SK-N-MC (cell line): ENCODE data around the gene PPIG.
"Not testable (repeated sequence)": the region's sequence is repeated elsewhere in the genome, so short reads cannot be mapped to it uniquely, and the experiment has no call there.

Experiments used
- DNase-seq: peaks from one replicate; pipeline ENCODE4 v3.0.0-alpha.2; 2011; ENCODE audit warnings: low read depth, low spot score
- H3K27ac ChIP-seq: fragments of 200-600 bp; sonication (generic); 2 replicates; pipeline ENCODE4 v1.5.1; 2016; ENCODE audit warnings: mixed run types
- H3K36me3 ChIP-seq: fragments of 200-600 bp; sonication (generic); 2 replicates; pipeline ENCODE4 v1.6.1; 2017; ENCODE audit warnings: antibody characterized with exemption, low read length, mixed read lengths; ENCODE audit not compliant: insufficient read depth
- H3K4me3 ChIP-seq: fragments of 200-600 bp; sonication (generic); 2 replicates; pipeline ENCODE4 v1.5.1; 2016
- H3K9ac ChIP-seq: fragments of 200-600 bp; sonication (generic); 2 replicates; pipeline ENCODE4 v1.8.0; 2017; ENCODE audit warnings: mixed run types, mixed read lengths; ENCODE audit not compliant: insufficient read length
- H3K9me3 ChIP-seq: fragments of 200-600 bp; sonication (generic); 2 replicates; pipeline ENCODE4 v1.6.1; 2017; ENCODE audit warnings: low read depth, mild to moderate bottlenecking, antibody characterized with exemption, low read length, moderate library complexity, mixed read lengths
- EZH2 ChIP-seq: fragments of 200-600 bp; sonication (generic); IDR thresholded peaks from one replicate; pipeline ENCODE4 v1.6.1; 2017; ENCODE audit warnings: antibody characterized with exemption
- FOXP2 ChIP-seq: optimal IDR thresholded peaks from 2 replicates; pipeline ENCODE3; 2011; ENCODE audit warnings: mild to moderate bottlenecking, moderate library complexity; ENCODE audit not compliant: insufficient read depth; ENCODE audit errors: extremely low read length, control extremely low read depth
- POLR2AphosphoS5 ChIP-seq: IDR thresholded peaks from 2 replicates; pipeline ENCODE4 v1.6.1; 2012; ENCODE audit warnings: mild to moderate bottlenecking, low read depth, low read length, borderline replicate concordance

Gene PPIG

DNA sequence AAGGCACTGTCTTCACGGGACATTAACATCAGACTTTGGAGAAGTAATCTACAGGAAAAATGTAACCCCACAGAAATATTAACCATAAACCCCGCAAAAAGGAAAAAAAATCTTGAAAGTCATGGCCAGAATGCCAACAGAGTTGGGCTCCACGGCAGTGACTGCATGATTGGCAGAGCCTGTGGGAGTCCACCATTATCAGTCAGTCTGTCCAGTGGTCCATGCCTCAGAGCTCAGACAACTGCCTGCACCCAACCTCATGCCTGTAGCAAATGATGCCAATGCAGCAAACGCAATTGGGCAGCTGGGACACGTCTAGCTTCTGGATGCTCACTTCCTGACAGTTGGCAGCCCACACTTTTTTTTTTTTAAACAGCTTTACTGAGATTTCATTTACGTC, 5.1 kb upstream of the PPIG start:
- DNase-seq: no peak
- no peak for TF ChIP-seq FOXP2
- TF ChIP-seq POLR2AphosphoS5: no peak
- no peak for TF ChIP-seq EZH2
- H3K9ac ChIP-seq: no peak overlapping the region
- H3K36me3 ChIP-seq: peaks cover 3% of the 10 kb centered on the region; the same call in 1 of the 2 replicates
- H3K9me3 ChIP-seq: peaks cover 3% of the 10 kb centered on the region; the same call in 1 of the 2 replicates
- no peak overlapping the region for H3K4me3 ChIP-seq
- no peak overlapping the region for H3K27ac ChIP-seq

DNA sequence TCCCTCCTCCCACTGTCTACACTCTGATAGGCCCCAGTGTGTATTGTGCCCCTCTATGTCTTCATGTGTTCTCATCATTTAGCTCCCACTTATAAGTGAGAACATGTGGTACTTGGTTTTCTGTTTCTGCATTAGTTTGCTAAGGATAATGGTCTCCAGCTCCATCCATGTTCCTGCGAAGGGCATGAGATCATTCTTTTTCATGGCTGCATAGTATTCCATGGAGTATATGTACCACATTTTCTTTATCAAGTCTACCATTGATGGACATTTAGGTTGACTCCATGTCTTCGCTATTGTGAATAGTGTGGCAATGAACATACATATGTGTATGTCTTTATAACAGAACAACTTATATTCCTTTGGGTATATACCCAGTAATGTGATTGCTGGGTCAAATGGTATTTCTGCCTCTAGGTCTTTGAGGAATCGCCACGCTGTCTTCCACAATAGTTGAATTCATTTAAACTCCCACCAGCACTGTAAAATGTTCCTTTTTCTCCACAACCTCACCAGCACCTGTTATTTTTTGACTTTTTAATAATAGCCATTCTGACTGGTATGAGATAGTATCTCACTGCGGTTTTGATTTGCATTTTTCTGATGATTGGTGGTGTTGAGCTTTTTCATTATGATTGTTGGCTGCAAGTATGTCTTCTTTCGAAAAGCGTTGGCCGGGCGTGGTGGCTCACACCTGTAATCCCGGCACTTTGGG, 1.4 kb upstream of the PPIG start:
- H3K36me3 ChIP-seq, H3K9ac ChIP-seq, H3K4me3 ChIP-seq, DNase-seq, H3K27ac ChIP-seq, H3K9me3 ChIP-seq: not testable (repeated sequence)

DNA sequence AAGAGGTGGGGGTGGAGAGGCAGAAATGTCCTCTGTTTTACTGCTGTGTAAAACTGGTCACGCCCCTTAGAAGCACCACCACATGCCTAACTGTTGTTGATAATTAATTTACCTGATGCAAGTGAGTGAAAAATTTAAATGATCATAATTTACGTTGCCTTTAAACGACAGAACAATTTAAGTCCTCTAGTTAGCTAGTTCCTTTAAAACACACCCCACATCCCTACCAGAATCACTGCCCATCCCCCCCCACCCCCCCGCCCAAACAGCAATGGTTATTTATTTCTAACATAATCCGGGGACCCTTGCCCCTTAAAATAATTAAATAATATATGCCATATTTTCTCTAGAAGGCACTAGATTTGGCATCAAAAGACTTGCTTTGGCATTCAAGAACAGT, 633 bp upstream of the PPIG start:
- Histone ChIP-seq H3K36me3 (peaks cover 3% of the 10 kb centered on the region; the same call in 1 of the 2 replicates), H3K9ac (no peak overlapping the region), H3K27ac (peak overlapping the region; percentile 96), H3K4me3 (peak overlapping the region; percentile 99; the same call in 1 of the 2 replicates), H3K9me3 (peaks cover 3% of the 10 kb centered on the region; the same call in 1 of the 2 replicates)
- no peak for TF ChIP-seq FOXP2
- TF ChIP-seq POLR2AphosphoS5: no peak
- no peak for DNase-seq

DNA sequence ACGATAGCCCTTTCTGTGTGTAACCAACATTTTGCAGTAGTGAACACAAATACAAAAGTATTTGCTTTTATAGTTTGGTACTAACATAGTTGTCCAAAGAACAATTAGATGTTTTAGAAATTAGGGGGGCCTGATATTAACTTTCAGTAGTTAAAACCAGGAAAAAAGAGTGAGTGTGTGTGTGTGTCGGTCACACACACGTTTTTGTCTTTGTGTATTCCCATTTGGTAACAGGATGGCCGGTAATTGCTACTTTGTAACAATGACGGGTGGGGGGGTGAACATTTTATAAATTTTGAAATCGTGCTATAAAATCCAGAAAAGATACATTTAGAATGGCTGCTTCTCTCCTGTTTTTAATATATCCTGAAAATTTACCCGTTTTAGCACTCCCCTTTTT, 1.5 kb downstream of the PPIG start:
- Histone ChIP-seq H3K27ac (peak overlapping the region; percentile 31; the same call in 1 of the 2 replicates), H3K9me3 (peaks cover 3% of the 10 kb centered on the region; the same call in 1 of the 2 replicates), H3K4me3 (peak overlapping the region; percentile 99), H3K36me3 (peaks cover 3% of the 10 kb centered on the region; the same call in 1 of the 2 replicates), H3K9ac (peak overlapping the region; percentile 98)
- no peak for TF ChIP-seq FOXP2
- TF ChIP-seq POLR2AphosphoS5: no peak
- TF ChIP-seq EZH2: no peak
- no peak for DNase-seq

DNA sequence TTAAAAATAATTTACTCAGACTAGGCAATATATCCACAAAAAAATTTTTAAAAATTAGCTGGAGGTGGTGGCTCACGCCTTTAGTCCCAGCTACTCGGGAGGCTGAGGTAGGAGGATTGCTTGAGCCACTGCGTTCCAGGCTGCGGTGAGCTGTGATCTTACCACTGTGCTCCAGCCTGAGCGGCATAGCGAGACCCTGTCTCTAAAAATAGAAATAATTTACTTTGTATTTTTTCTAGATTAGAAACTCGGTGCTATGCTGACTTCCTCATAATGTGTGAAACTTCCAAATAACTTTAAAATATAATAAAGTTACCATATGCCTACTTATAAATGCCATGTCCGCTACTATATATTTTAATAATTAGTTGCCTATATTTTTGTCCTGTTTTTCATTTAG, 6.7 kb downstream of the PPIG start:
- Histone ChIP-seq H3K9me3 (no peaks in the 10 kb centered on the region; the same call in 1 of the 2 replicates), H3K27ac (no peak overlapping the region), H3K9ac (no peak overlapping the region), H3K36me3 (no peaks in the 10 kb centered on the region), H3K4me3 (no peak overlapping the region)
- DNase-seq: no peak
- TF ChIP-seq POLR2AphosphoS5 (no peak), EZH2 (no peak), FOXP2 (no peak)

DNA sequence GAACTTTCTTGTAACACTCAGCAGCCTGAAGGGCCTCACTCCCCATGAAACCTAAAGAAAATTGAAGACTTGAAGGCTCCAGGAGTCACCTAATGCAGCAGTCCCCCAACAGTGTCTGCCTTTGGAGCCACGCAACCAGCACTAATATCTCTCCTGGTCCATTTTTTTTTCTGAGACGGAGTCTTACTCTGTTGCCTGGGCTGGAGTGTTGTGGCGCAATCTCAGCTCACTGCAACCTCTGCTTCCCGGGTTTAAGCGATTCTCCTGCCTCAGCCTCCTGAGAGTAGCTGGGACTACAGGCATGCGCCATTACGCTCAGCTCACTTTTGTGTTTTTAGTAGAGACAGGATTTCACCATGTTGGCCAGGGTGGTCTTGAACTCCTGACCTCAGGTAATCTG, 12.4 kb downstream of the PPIG start:
- H3K9me3 ChIP-seq, H3K9ac ChIP-seq, H3K27ac ChIP-seq, DNase-seq, H3K4me3 ChIP-seq, H3K36me3 ChIP-seq: not testable (repeated sequence)

DNA sequence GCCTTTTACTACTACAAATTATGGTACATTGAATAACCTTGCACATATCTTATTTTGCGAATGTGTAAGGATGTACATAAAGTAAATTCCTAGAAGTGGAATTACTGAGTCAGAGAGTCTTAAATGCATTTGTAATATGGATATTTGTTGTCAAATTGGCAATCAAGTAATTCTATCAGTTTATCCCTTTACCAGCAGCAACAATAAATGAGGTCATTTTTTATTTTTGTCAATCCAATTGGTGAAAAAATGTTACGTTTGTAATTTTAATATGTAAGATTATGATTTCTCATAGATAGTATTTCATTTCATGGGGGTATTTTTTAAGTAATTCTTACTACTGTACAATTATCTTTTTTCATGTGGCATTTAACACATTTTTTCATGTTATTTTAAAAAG, 14.8 kb downstream of the PPIG start:
- TF ChIP-seq POLR2AphosphoS5 (no peak), EZH2 (no peak), FOXP2 (no peak)
- H3K9me3 ChIP-seq: no peaks in the 10 kb centered on the region
- no peak overlapping the region for H3K27ac ChIP-seq
- no peak overlapping the region for H3K9ac ChIP-seq
- DNase-seq: no peak
- no peak overlapping the region for H3K4me3 ChIP-seq
- H3K36me3 ChIP-seq: peaks cover 6% of the 10 kb centered on the region

DNA sequence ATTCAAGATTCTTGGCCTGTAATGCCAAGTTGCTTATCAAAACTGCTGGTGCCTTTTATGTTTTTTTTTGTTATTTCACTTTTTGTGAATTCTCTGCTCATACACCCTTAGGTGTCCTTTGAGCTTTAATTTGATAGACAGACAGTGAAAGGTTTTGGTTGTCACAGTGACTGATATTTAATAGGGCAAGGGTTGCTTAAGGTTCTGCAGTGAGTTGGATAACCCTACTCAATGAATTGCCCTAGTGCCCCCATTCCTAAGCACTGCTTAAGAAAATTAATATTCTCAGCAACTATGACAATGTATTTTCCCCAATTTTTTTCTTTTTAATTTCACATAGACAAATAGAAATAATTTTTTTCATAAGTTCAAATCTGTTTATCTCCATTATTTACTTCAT, 15.4 kb downstream of the PPIG start:
- Histone ChIP-seq H3K27ac (no peak overlapping the region), H3K9ac (no peak overlapping the region), H3K36me3 (peaks cover 12% of the 10 kb centered on the region), H3K4me3 (no peak overlapping the region), H3K9me3 (no peaks in the 10 kb centered on the region)
- no peak for DNase-seq
- TF ChIP-seq EZH2 (no peak), FOXP2 (no peak), POLR2AphosphoS5 (no peak)

DNA sequence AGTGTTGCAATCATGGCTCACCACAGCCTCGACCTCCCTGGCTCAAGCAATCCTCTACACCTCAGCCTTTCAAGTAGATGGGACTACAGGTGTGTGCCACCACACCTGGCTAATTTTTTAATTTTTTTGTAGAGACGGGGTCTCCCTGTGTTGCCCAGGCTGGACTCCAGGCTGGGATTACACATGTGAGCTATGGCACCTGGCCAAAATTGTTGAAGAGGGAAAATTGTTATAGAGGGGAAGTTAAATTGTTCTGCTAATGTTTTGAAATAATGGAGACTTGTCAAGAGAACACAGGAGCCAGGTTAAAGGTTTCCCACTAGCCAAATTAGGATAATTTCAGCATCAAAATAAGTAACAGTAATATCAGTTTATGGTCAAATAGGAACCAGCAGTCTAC, 25.1 kb downstream of the PPIG start:
- Histone ChIP-seq H3K36me3 (peaks cover 83% of the 10 kb centered on the region), H3K4me3 (no peak overlapping the region), H3K27ac (no peak overlapping the region), H3K9me3 (no peaks in the 10 kb centered on the region), H3K9ac (no peak overlapping the region)
- TF ChIP-seq FOXP2: no peak
- no peak for TF ChIP-seq POLR2AphosphoS5
- no peak for TF ChIP-seq EZH2
- DNase-seq: no peak
